ENCODE data around the gene HTR5A.
"Not testable (repeated sequence)": the region's sequence is repeated elsewhere in the genome, so short reads cannot be mapped to it uniquely, and the experiment has no call there.

Gene HTR5A

GRCh38 chr7:155069992-155070751, at the start of gene HTR5A:
Gene HTR5A (plus strand): TSS chr7:155070324. CDS start chr7:155070900, 576 bp downstream.
- Histone ChIP-seq H3K27me3 (ENCODE audit: control insufficient read depth in 1 of 2, insufficient read depth in 2 of 2, low read length in 2 of 2) (peaks cover 0 to 5% of the 10 kb centered on the region in 2 donors), H3K4me3 (ENCODE audit: low read depth in 1 of 2, low read length in 2 of 2) (no peak within 1 kb of the TSS), H3K9me3 (ENCODE audit: control insufficient read depth in 1 of 2, low read length in 2 of 2) (no peaks in the 10 kb centered on the region), H3K27ac (ENCODE audit: low read depth, low read length) (no peak within 1 kb of the TSS), H3K36me3 (ENCODE audit: control insufficient read depth in 1 of 2, insufficient read depth in 2 of 2, low read length in 2 of 2) (no peaks in the 10 kb centered on the region), H3K9ac (ENCODE audit: low read depth in 1 of 2, low read length in 2 of 2) (no peak within 1 kb of the TSS), H3K4me1 (ENCODE audit: control insufficient read depth in 1 of 2, insufficient read depth in 2 of 2, low read length in 2 of 2) (no peaks in the 10 kb centered on the region)

- Histone ChIP-seq H3K36me3 (ENCODE audit: control insufficient read depth in 1 of 2, insufficient read depth in 2 of 2, low read length in 2 of 2) (no peaks in the 10 kb centered on the region), H3K9me3 (ENCODE audit: control insufficient read depth in 1 of 2, low read length in 2 of 2) (no peaks in the 10 kb centered on the region), H3K4me3 (ENCODE audit: low read depth in 1 of 2, low read length in 2 of 2) (no peak overlapping the region), H3K27ac (ENCODE audit: low read depth, low read length) (no peak overlapping the region), H3K27me3 (ENCODE audit: control insufficient read depth in 1 of 2, insufficient read depth in 2 of 2, low read length in 2 of 2) (no peaks in the 10 kb centered on the region), H3K4me1 (ENCODE audit: control insufficient read depth in 1 of 2, insufficient read depth in 2 of 2, low read length in 2 of 2) (no peaks in the 10 kb centered on the region), H3K9ac (ENCODE audit: low read depth in 1 of 2, low read length in 2 of 2) (no peak overlapping the region)
Measured at GRCh38 chr7:155020996-155021395, 49.1 kb upstream of the HTR5A start.

GRCh38 chr7:155021699-155022145, 48.4 kb upstream of the HTR5A start:
- no peaks in the 10 kb centered on the region for H3K4me1 ChIP-seq (ENCODE audit: control insufficient read depth in 1 of 2, insufficient read depth in 2 of 2, low read length in 2 of 2)
- no peak overlapping the region for H3K9ac ChIP-seq (ENCODE audit: low read depth in 1 of 2, low read length in 2 of 2)
- no peaks in the 10 kb centered on the region for H3K36me3 ChIP-seq (ENCODE audit: control insufficient read depth in 1 of 2, insufficient read depth in 2 of 2, low read length in 2 of 2)
- H3K27ac ChIP-seq (ENCODE audit: low read depth, low read length) = no peak overlapping the region
- no peaks in the 10 kb centered on the region for H3K27me3 ChIP-seq (ENCODE audit: control insufficient read depth in 1 of 2, insufficient read depth in 2 of 2, low read length in 2 of 2)
- no peaks in the 10 kb centered on the region for H3K9me3 ChIP-seq (ENCODE audit: control insufficient read depth in 1 of 2, low read length in 2 of 2)
- H3K4me3 ChIP-seq (ENCODE audit: low read depth in 1 of 2, low read length in 2 of 2) = no peak overlapping the region

GRCh38 chr7:155027879-155028278, 42.2 kb upstream of the HTR5A start:
- no peak overlapping the region for H3K4me3 ChIP-seq (ENCODE audit: low read depth in 1 of 2, low read length in 2 of 2)
- H3K36me3 ChIP-seq (ENCODE audit: control insufficient read depth in 1 of 2, insufficient read depth in 2 of 2, low read length in 2 of 2) = no peaks in the 10 kb centered on the region
- H3K9me3 ChIP-seq (ENCODE audit: control insufficient read depth in 1 of 2, low read length in 2 of 2) = no peaks in the 10 kb centered on the region
- no peak overlapping the region for H3K9ac ChIP-seq (ENCODE audit: low read depth in 1 of 2, low read length in 2 of 2)
- no peaks in the 10 kb centered on the region for H3K27me3 ChIP-seq (ENCODE audit: control insufficient read depth in 1 of 2, insufficient read depth in 2 of 2, low read length in 2 of 2)
- no peak overlapping the region for H3K27ac ChIP-seq (ENCODE audit: low read depth, low read length)
- H3K4me1 ChIP-seq (ENCODE audit: control insufficient read depth in 1 of 2, insufficient read depth in 2 of 2, low read length in 2 of 2) = no peaks in the 10 kb centered on the region

- H3K27ac ChIP-seq (ENCODE audit: low read depth, low read length) = no peak overlapping the region
- H3K4me1 ChIP-seq (ENCODE audit: control insufficient read depth in 1 of 2, insufficient read depth in 2 of 2, low read length in 2 of 2) = no peaks in the 10 kb centered on the region
- no peak overlapping the region for H3K9ac ChIP-seq (ENCODE audit: low read depth in 1 of 2, low read length in 2 of 2)
- H3K27me3 ChIP-seq (ENCODE audit: control insufficient read depth in 1 of 2, insufficient read depth in 2 of 2, low read length in 2 of 2) = no peaks in the 10 kb centered on the region
- H3K9me3 ChIP-seq (ENCODE audit: control insufficient read depth in 1 of 2, low read length in 2 of 2) = no peaks in the 10 kb centered on the region
- H3K4me3 ChIP-seq (ENCODE audit: low read depth in 1 of 2, low read length in 2 of 2) = no peak overlapping the region
- H3K36me3 ChIP-seq (ENCODE audit: control insufficient read depth in 1 of 2, insufficient read depth in 2 of 2, low read length in 2 of 2) = no peaks in the 10 kb centered on the region
Measured at GRCh38 chr7:155032978-155033377, 37.1 kb upstream of the HTR5A start.

GRCh38 chr7:155034495-155034894, 35.6 kb upstream of the HTR5A start:
- not testable (repeated sequence) for H3K9me3 ChIP-seq (ENCODE audit: control insufficient read depth in 1 of 2, low read length in 2 of 2); H3K36me3 ChIP-seq (ENCODE audit: control insufficient read depth in 1 of 2, insufficient read depth in 2 of 2, low read length in 2 of 2); H3K27me3 ChIP-seq (ENCODE audit: control insufficient read depth in 1 of 2, insufficient read depth in 2 of 2, low read length in 2 of 2); H3K4me3 ChIP-seq (ENCODE audit: low read depth in 1 of 2, low read length in 2 of 2); H3K4me1 ChIP-seq (ENCODE audit: control insufficient read depth in 1 of 2, insufficient read depth in 2 of 2, low read length in 2 of 2); H3K9ac ChIP-seq (ENCODE audit: low read depth in 1 of 2, low read length in 2 of 2); H3K27ac ChIP-seq (ENCODE audit: low read depth, low read length)

- Histone ChIP-seq H3K27ac (ENCODE audit: low read depth, low read length) (no peak overlapping the region), H3K4me3 (ENCODE audit: low read depth in 1 of 2, low read length in 2 of 2) (no peak overlapping the region), H3K9ac (ENCODE audit: low read depth in 1 of 2, low read length in 2 of 2) (no peak overlapping the region), H3K27me3 (ENCODE audit: control insufficient read depth in 1 of 2, insufficient read depth in 2 of 2, low read length in 2 of 2) (no peaks in the 10 kb centered on the region), H3K36me3 (ENCODE audit: control insufficient read depth in 1 of 2, insufficient read depth in 2 of 2, low read length in 2 of 2) (no peaks in the 10 kb centered on the region), H3K4me1 (ENCODE audit: control insufficient read depth in 1 of 2, insufficient read depth in 2 of 2, low read length in 2 of 2) (no peaks in the 10 kb centered on the region), H3K9me3 (ENCODE audit: control insufficient read depth in 1 of 2, low read length in 2 of 2) (no peaks in the 10 kb centered on the region)
Measured at GRCh38 chr7:155038335-155038734, 31.8 kb upstream of the HTR5A start.

GRCh38 chr7:155043756-155044155, 26.4 kb upstream of the HTR5A start:
- Histone ChIP-seq H3K9ac (ENCODE audit: low read depth in 1 of 2, low read length in 2 of 2) (no peak overlapping the region), H3K4me3 (ENCODE audit: low read depth in 1 of 2, low read length in 2 of 2) (no peak overlapping the region), H3K4me1 (ENCODE audit: control insufficient read depth in 1 of 2, insufficient read depth in 2 of 2, low read length in 2 of 2) (no peaks in the 10 kb centered on the region), H3K36me3 (ENCODE audit: control insufficient read depth in 1 of 2, insufficient read depth in 2 of 2, low read length in 2 of 2) (no peaks in the 10 kb centered on the region), H3K27ac (ENCODE audit: low read depth, low read length) (no peak overlapping the region), H3K9me3 (ENCODE audit: control insufficient read depth in 1 of 2, low read length in 2 of 2) (no peaks in the 10 kb centered on the region), H3K27me3 (ENCODE audit: control insufficient read depth in 1 of 2, insufficient read depth in 2 of 2, low read length in 2 of 2) (no peaks in the 10 kb centered on the region)

GRCh38 chr7:155048006-155048405, 22.1 kb upstream of the HTR5A start:
- H3K4me1 ChIP-seq (ENCODE audit: control insufficient read depth in 1 of 2, insufficient read depth in 2 of 2, low read length in 2 of 2) = no peaks in the 10 kb centered on the region
- no peaks in the 10 kb centered on the region for H3K36me3 ChIP-seq (ENCODE audit: control insufficient read depth in 1 of 2, insufficient read depth in 2 of 2, low read length in 2 of 2)
- H3K9ac ChIP-seq (ENCODE audit: low read depth in 1 of 2, low read length in 2 of 2) = no peak overlapping the region
- no peak overlapping the region for H3K4me3 ChIP-seq (ENCODE audit: low read depth in 1 of 2, low read length in 2 of 2)
- no peak overlapping the region for H3K27ac ChIP-seq (ENCODE audit: low read depth, low read length)
- H3K27me3 ChIP-seq (ENCODE audit: control insufficient read depth in 1 of 2, insufficient read depth in 2 of 2, low read length in 2 of 2) = no peaks in the 10 kb centered on the region
- no peaks in the 10 kb centered on the region for H3K9me3 ChIP-seq (ENCODE audit: control insufficient read depth in 1 of 2, low read length in 2 of 2)

- Histone ChIP-seq H3K9me3 (ENCODE audit: control insufficient read depth in 1 of 2, low read length in 2 of 2) (no peaks in the 10 kb centered on the region), H3K27me3 (ENCODE audit: control insufficient read depth in 1 of 2, insufficient read depth in 2 of 2, low read length in 2 of 2) (no peaks in the 10 kb centered on the region), H3K27ac (ENCODE audit: low read depth, low read length) (no peak overlapping the region), H3K9ac (ENCODE audit: low read depth in 1 of 2, low read length in 2 of 2) (no peak overlapping the region), H3K4me3 (ENCODE audit: low read depth in 1 of 2, low read length in 2 of 2) (no peak overlapping the region), H3K4me1 (ENCODE audit: control insufficient read depth in 1 of 2, insufficient read depth in 2 of 2, low read length in 2 of 2) (no peaks in the 10 kb centered on the region), H3K36me3 (ENCODE audit: control insufficient read depth in 1 of 2, insufficient read depth in 2 of 2, low read length in 2 of 2) (no peaks in the 10 kb centered on the region)
Measured at GRCh38 chr7:155051355-155051754, 18.8 kb upstream of the HTR5A start.

Measured in duodenal mucosa (tissue), 2 donors.